OCI-LY1 (cell line): Measurements from ENCODE around the gene IFIT3.

Experiments used
- CTCF ChIP-seq: fragments of 200-600 bp; sonication (generic), shearing (Covaris generic); IDR thresholded peaks from 2 replicates; pipeline ENCODE4 v1.5.1; 2017; ENCODE audit warnings: mild to moderate bottlenecking, antibody characterized with exemption, low read length, moderate library complexity, mixed read lengths
- EZH2 ChIP-seq: fragments of 200-600 bp; sonication (generic), shearing (Covaris generic); IDR thresholded peaks from 2 replicates; pipeline ENCODE4 v1.8.0; 2017; ENCODE audit warnings: borderline replicate concordance, mixed run types, mild to moderate bottlenecking, antibody characterized with exemption, low read length, moderate library complexity, mixed read lengths

- TF ChIP-seq EZH2, result no peak
- no peak for TF ChIP-seq CTCF
Observed at GRCh38 chr10:89303161-89303560, 24.6 kb upstream of the IFIT3 start.
